ENCODE data around the gene ALDH2.

DNA sequence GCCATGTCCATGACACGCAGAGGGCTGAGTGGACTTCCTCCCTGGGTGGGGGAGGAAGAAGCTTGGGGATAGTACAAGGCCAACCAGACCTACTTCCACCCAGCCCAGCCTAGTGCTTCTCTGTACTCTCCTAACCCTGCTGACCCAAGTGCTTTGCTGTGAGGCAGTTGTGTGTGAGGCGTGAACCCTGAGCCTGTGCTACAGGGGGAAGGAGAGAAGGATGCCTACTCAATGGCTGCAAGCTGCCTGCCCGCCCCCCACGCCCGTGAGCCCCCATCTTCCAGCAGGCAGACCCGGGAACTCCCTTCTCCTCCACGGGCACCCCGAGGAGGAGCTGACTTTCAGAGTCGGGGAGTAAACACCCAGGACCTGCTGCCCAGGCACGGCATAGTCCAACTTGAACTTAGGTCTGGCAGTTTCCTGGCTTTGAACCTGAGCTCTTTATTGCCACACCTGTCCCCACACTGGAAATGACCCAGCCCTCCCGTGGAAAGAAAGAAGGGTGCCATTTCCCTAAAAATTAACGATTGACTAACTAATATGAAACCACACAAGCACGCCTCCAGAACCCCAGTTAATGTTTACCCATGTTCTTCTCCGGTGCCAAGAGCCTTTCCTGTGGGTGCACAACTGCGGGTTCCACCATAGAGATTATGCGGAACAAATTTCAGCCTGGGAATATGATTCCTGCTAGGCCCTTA, 10.8 kb downstream of the ALDH2 start:
- TF ChIP-seq, protein P1, sequence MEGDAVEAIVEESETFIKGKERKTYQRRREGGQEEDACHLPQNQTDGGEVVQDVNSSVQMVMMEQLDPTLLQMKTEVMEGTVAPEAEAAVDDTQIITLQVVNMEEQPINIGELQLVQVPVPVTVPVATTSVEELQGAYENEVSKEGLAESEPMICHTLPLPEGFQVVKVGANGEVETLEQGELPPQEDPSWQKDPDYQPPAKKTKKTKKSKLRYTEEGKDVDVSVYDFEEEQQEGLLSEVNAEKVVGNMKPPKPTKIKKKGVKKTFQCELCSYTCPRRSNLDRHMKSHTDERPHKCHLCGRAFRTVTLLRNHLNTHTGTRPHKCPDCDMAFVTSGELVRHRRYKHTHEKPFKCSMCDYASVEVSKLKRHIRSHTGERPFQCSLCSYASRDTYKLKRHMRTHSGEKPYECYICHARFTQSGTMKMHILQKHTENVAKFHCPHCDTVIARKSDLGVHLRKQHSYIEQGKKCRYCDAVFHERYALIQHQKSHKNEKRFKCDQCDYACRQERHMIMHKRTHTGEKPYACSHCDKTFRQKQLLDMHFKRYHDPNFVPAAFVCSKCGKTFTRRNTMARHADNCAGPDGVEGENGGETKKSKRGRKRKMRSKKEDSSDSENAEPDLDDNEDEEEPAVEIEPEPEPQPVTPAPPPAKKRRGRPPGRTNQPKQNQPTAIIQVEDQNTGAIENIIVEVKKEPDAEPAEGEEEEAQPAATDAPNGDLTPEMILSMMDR (optimal IDR thresholded peaks at IDR 0.05 in 1 of 3, IDR thresholded peaks at IDR 0.05 in 1 of 3, conservative IDR thresholded peaks at IDR 0.05 in 1 of 3; ENCODE audit: extremely low read depth in 1 of 3, insufficient read depth in 2 of 3, low read length in 3 of 3) = no peak
- TF ChIP-seq EZH2 (IDR thresholded peaks at IDR 0.05; ENCODE audit: low read length) = no peak

Measured in keratinocyte (primary cell).